HG03571 (cell line): ENCODE data around the gene BRAT1.
A peak's percentile ranks its signal among the peaks of the same experiment; 100 is the strongest.
"Not testable (repeated sequence)": the region's sequence is repeated elsewhere in the genome, so short reads cannot be mapped to it uniquely, and the experiment has no call there.

Experiments
- ATAC-seq: cut with Tn5 transposase; IDR thresholded peaks from one replicate; pipeline ENCODE4 v1.9.1; 2021; ENCODE audit not compliant: unreplicated experiment

BRAT1 gene

GRCh38 chr7:2539031-2539911 is 16.1 kb downstream of the BRAT1 start:
- ATAC-seq, result no peak

GRCh38 chr7:2537981-2538851 is 17.1 kb downstream of the BRAT1 start:
- no peak for ATAC-seq

- not testable (repeated sequence) for ATAC-seq
These were observed 19.3 kb downstream of the BRAT1 start for GRCh38 chr7:2535872-2536627.

- ATAC-seq, result not testable (repeated sequence)
These were observed 21.1 kb downstream of the BRAT1 start for GRCh38 chr7:2534214-2534613.

- not testable (repeated sequence) for ATAC-seq
These were observed 21.8 kb downstream of the BRAT1 start for GRCh38 chr7:2533566-2533965.

- not testable (repeated sequence) for ATAC-seq
These were observed 22.5 kb downstream of the BRAT1 start for GRCh38 chr7:2532816-2533215.

GRCh38 chr7:2532199-2532772 is 23.0 kb downstream of the BRAT1 start:
- ATAC-seq, result not testable (repeated sequence)

GRCh38 chr7:2531796-2532110 is 23.6 kb downstream of the BRAT1 start:
- not testable (repeated sequence) for ATAC-seq

- ATAC-seq, result not testable (repeated sequence)
These were observed 24.1 kb downstream of the BRAT1 start for GRCh38 chr7:2530994-2531795.

GRCh38 chr7:2530071-2530987 is 25.0 kb downstream of the BRAT1 start:
- peak; percentile 35 for ATAC-seq

GRCh38 chr7:2529161-2530070 is 25.9 kb downstream of the BRAT1 start:
- peak; percentile 21 for ATAC-seq

- no peak for ATAC-seq
These were observed 26.7 kb downstream of the BRAT1 start for GRCh38 chr7:2528481-2529095.

- ATAC-seq, result no peak
These were observed 27.5 kb downstream of the BRAT1 start for GRCh38 chr7:2527505-2528467.

GRCh38 chr7:2526659-2527504 is 28.4 kb downstream of the BRAT1 start:
- ATAC-seq, result no peak
